AG10803 (cell line): Measurements from ENCODE around the gene APOL1.
"Not testable (repeated sequence)": the region's sequence is repeated elsewhere in the genome, so short reads cannot be mapped to it uniquely, and the experiment has no call there.

Source experiments
- DNase-seq: peaks from one replicate; pipeline ENCODE4 v3.0.0; 2010; ENCODE audit warnings: low read depth
- H3K4me3 ChIP-seq: 2 replicates; pipeline ENCODE4 v1.5.1; 2011; ENCODE audit warnings: mild to moderate bottlenecking, low read length, control low read depth
- TF ChIP-seq, protein P1 (sequence below): conservative IDR thresholded peaks from 2 replicates; pipeline ENCODE4 v1.5.1; 2011; ENCODE audit warnings: mild to moderate bottlenecking, low read length, control low read depth, inconsistent platforms

Gene APOL1, protein sequence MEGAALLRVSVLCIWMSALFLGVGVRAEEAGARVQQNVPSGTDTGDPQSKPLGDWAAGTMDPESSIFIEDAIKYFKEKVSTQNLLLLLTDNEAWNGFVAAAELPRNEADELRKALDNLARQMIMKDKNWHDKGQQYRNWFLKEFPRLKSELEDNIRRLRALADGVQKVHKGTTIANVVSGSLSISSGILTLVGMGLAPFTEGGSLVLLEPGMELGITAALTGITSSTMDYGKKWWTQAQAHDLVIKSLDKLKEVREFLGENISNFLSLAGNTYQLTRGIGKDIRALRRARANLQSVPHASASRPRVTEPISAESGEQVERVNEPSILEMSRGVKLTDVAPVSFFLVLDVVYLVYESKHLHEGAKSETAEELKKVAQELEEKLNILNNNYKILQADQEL

DNA sequence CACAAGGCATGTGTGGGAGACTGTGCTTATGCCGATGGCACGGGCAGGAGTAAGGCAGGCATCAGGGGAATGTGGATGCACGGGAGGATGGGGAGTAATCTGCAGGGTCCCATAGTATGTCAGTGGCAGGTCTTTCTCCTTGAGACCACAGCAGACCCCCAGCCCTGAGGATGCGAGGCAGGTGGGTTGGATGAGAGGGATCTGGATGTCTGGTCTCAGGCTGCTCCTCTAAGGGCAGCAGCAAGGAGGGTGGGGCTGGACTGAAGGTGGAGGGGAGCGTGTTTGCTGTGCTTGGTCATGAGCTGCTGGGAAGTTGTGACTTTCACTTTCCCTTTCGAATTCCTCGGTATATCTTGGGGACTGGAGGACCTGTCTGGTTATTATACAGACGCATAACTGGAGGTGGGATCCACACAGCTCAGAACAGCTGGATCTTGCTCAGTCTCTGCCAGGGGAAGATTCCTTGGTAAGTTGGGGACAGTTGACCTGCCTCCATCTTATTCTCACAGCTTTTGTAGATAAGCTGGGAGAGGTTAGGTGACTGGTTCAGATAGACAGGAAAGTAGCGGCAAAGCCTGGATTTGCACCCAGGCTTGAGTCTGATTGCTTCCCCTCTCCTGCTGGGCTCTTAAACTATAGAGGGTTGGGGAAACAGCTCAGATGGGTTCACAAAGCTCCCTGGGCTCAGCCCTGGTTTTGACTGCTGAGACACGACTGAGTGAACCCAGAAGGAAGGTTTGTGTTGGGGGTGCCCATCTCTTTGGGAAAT, at the start of gene APOL1:
Gene APOL1 (plus strand): TSS at position 380 of the 769 bp plus-strand sequence. CDS start 1,823 bp downstream, outside the sequence.
- TF ChIP-seq, protein P1, sequence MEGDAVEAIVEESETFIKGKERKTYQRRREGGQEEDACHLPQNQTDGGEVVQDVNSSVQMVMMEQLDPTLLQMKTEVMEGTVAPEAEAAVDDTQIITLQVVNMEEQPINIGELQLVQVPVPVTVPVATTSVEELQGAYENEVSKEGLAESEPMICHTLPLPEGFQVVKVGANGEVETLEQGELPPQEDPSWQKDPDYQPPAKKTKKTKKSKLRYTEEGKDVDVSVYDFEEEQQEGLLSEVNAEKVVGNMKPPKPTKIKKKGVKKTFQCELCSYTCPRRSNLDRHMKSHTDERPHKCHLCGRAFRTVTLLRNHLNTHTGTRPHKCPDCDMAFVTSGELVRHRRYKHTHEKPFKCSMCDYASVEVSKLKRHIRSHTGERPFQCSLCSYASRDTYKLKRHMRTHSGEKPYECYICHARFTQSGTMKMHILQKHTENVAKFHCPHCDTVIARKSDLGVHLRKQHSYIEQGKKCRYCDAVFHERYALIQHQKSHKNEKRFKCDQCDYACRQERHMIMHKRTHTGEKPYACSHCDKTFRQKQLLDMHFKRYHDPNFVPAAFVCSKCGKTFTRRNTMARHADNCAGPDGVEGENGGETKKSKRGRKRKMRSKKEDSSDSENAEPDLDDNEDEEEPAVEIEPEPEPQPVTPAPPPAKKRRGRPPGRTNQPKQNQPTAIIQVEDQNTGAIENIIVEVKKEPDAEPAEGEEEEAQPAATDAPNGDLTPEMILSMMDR: no peak
- H3K4me3 ChIP-seq: peak within 1 kb of the TSS; percentile 54
- DNase-seq: peak; percentile 55

DNA sequence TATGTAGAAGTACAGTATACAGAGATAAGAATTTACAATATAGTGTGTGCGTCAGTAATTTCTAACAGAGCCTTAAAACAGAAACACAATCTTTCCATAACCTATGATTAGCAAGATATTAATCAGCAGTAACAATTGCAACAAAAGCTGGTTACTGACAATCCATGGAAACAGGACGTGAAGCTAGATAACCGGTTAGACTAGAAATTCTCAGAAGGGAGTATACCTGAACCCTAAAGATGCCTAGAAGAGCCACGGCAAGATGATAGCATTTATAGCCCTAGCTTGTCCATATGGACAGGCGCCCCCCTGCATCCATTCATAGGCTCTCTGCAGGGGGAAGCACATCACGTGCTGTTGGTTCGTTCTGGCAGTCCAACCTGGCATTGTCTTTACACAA, 49.5 kb upstream of the APOL1 start:
- not testable (repeated sequence) for DNase-seq, H3K4me3 ChIP-seq

DNA sequence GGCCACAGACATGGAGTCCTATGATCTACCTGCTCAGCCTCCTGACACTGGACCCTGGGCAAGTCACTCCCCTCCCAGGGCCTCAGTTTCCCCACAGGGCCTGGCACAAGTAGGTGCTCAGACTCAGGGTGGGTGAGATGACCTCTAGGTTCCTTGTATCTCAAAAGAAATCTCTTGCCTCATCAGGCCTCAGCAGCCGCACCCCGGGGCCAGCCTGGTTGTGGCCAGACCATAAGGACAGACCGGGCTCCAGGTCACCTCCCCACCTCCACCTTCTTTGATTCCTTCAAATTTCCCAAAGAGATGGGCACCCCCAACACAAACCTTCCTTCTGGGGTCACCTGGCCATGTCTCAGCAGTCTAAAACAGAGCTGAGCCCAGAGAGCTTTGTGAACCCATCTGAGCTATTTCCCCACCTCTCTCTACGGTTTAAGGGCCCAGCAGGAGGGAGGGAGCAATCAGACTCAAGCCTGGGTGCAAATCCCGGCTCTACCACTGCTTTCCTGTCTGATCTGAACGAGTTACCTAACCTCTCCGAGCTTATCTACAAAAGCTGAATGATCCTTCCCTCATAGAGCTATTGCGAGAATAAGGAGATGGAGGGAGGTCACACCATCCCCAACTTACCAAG, 48.8 kb upstream of the APOL1 start:
- TF ChIP-seq, protein P1: no peak
- H3K4me3 ChIP-seq: no peak overlapping the region
- DNase-seq: no peak

DNA sequence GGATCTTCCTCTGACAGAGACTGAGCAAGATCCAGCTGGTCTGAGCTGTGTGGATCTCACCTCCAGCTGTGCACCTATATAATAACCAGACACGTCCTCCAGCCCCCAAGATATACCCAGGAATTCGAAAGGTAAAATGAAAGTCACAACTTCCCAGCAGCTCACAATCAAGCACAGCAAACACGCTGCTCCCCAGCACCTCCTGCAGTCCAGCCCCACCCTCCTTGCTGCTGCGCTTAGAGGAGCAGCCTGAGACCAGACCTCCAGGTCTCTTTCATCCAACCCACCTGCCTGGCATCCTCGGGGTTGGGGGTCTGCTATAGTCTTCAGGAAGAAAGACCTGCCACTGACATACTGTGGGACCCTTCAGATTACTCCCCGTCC, 48.3 kb upstream of the APOL1 start:
- H3K4me3 ChIP-seq: no peak overlapping the region
- DNase-seq: no peak
- TF ChIP-seq, protein P1: no peak

DNA sequence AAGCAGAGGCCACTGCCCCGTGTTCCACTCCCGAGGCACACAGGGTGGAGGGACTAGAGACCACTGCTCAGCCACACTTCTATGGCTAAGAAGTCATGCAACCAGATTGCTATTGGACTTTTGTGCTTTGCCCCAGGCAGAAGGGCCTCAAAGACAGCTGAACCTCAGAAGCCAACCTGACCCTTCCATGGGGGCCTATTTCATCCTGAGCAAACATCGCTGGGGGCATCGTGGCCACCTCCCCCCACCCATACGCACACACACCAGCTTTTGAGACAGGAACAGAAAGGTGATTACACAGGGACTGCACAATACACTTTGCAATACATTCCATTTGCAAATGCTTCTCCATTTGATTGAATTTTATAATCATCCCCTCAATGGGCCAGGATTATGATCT, 47.4 kb upstream of the APOL1 start:
- DNase-seq, H3K4me3 ChIP-seq: not testable (repeated sequence)

DNA sequence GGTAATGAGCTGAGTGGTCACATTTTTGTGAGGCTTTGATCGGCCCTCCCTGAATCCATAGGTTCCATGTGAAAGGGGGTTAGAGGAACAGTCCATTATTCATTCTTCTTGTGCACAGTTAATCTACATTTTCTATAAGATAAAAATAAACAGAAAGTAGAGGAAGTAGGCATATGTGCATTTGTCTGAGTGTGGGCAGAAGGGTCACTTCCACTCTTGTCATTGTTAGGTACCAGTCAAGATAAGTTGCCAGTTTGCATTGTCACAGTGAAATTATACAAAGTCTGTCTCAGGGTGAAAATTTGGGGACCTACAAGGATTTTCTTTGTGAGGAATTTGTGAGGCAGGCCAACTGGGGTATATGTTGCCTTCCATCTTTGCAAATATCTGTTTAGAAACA, 46.7 kb upstream of the APOL1 start:
- no peak overlapping the region for H3K4me3 ChIP-seq
- no peak for DNase-seq
- TF ChIP-seq, protein P1: no peak

DNA sequence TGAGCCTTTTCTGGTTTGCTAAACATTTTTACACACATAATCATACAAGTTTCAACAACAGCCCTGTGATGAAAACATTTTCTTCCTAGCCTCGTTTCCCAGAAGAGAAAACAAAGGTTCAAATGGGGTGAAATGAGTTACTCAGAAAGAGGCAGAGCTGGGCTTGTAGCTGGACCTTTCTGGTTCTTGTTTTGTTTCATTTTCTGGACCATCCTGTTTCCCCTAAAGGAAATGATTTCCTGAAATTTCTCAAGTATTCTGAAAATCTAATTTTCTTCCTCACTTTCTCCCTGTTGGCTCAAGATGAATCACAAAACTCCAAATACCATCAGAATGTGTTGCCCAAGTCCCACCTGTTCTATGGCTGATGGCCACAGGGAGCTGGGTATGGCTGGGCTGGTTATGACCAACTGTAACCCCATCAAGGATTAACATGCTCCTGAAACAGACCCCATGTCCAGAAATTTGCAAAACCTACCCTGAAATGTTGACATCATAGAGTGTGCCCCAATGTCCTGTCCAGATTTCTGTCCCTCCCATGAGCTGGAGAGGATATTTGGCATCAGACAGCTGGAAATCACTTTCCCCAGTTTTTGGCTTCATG, 44.7 kb upstream of the APOL1 start:
- H3K4me3 ChIP-seq: no peak overlapping the region
- no peak for DNase-seq
- TF ChIP-seq, protein P1: no peak
